Sigmoid colon (tissue), 4 donors: Measurements from ENCODE around the gene CDC5L.

Experiments used
- CTCF ChIP-seq, 4 experiments: fragments of 450-650 bp in 3 of 4; fragments of 200-600 bp in 1 of 4; IDR thresholded peaks; one replicate each; pipeline ENCODE4 v1.5.1; 2016 to 2019; ENCODE audit warnings: antibody characterized with exemption in 4 of 4, mild to moderate bottlenecking in 3 of 4, moderate library complexity in 2 of 4
- EP300 ChIP-seq, 4 donors: sonication (generic); formaldehyde crosslinking; IDR thresholded peaks; one replicate each; pipeline ENCODE4 v1.6.1; 2017; ENCODE audit warnings: antibody characterized with exemption in 4 of 4
- POLR2A ChIP-seq, 2 donors: fragments of 450-650 bp; IDR thresholded peaks; one replicate each; pipeline ENCODE4 v1.6.1; 2016; ENCODE audit warnings: antibody characterized with exemption in 2 of 2, mild to moderate bottlenecking in 2 of 2, moderate library complexity in 2 of 2
- POLR2AphosphoS5 ChIP-seq, 4 donors: sonication (generic); formaldehyde crosslinking; IDR thresholded peaks; one replicate each; pipeline ENCODE4 v1.6.1; 2017; ENCODE audit warnings: antibody characterized with exemption in 4 of 4

DNA sequence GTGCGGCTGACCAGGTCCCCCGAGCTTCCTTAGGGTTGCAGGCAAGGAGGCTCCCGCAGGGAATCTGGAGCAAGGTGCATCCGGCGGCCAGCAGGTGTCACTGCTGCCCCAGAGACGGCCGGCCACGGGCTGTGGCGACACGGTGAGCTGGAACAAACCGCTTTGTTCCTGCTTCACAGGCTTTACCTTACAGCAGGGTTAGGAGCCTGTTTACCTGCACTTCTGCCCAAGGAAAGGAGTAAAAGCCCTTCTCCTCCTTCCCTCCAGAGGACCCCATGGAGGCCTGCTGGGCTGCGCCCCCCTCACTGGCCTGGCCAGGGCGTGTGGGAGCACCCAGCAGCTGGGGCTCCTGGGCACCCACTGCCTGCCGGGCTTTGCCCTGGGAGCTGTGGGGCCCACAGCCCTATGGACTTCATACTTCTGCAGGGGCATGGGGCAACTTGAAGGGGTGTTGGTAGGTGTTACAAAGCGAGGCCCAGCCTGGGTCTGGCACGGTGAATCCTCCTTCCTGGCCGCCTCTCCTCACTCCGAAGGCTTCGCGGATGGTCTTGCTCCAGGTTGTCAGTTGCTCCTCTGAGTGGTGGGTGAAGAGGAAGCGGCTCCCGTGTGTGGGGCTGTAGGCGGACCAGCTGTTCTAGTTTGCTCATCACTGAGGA lies 88.4 kb downstream of the CDC5L start:
- TF ChIP-seq POLR2AphosphoS5 (IDR thresholded peaks at IDR 0.05) (peak in 1 of 4 donors; percentile 22), CTCF (IDR thresholded peaks at IDR 0.05) (peak; percentile 76 to 92 (median 89)), EP300 (IDR thresholded peaks at IDR 0.05) (no peak), POLR2A (IDR thresholded peaks at IDR 0.05) (no peak)
